Aortic smooth muscle cell (primary cell): Measurements from ENCODE around the gene NRN1. TPM values are rescaled to one million over a fixed set of nuclear protein-coding genes. Genes with fewer than 3 reads are reported as not detected.

ENCODE experiments used
- total RNA-seq: library from RNA; depleted of rRNA; stranded (reverse); fragments of >200 nt; gene quantifications from 2 replicates; pipeline ENCODE4 v1.2.3, GENCODE V29; 2014

NRN1 gene, protein sequence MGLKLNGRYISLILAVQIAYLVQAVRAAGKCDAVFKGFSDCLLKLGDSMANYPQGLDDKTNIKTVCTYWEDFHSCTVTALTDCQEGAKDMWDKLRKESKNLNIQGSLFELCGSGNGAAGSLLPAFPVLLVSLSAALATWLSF
- 0.12 and 0.13 TPM in 2 replicates for total RNA-seq

DNA sequence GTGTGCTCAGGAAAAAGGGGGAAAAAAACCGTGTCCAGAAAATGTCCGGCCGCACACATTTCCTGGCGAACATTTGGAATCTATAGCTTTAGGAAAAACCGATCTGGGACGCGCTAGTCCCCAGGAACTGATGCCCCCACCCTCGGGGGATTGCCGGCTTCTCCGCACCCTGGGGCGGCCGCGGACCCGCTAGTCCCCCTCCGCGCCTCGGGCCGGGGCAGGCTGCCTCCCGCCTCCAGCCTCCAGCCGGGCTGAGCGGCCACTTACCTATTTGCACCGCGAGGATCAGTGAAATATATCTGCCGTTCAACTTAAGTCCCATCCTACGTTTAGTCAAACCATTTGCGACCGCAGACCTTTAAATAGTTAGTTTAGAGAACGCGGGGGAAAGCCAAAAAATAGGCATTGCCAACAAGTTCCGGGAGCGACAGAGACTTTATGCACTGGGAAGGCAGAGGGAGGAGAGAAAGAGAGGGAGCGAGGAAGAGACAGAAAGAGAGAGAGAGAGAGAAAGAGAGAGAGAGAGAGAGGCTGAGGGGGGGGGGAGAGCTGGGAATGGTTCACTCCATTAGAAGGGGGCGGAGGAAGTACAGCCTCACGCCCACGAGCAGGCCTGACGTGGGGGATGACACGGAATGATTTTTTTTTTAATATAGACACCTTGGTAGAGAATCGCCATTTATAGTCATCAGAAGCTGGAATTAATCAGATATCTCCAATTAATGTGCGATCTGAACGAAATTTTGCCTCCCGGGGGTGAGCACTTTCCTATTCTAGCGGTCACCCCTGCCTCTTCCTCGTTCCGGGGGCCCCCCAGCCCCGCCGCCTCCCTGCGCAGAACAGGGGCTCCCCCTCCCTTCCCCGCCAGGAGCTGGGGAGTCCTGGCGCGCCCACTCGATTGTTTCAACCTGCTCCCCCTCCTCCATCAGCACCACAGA, at the start of gene NRN1:
Gene NRN1, minus strand, starts transcription at position 498 of the 938 bp plus-strand sequence. Its CDS starts 176 bp downstream, at position 322.

